NCI-H510A (cell line): Measurements from ENCODE around the gene CFAP73.
A peak's percentile ranks its signal among the peaks of the same experiment; 100 is the strongest.

Experiments
- DNase-seq: peaks from one replicate; lab custom pipeline; 2025; lab: John Stamatoyannopoulos, UW

Gene CFAP73

GRCh38 chr12:113142173-113142885 lies 7.2 kb upstream of the CFAP73 start:
- DNase-seq, result no peak

GRCh38 chr12:113142886-113143332 lies 6.6 kb upstream of the CFAP73 start:
- DNase-seq, result no peak

GRCh38 chr12:113143959-113144358 lies 5.6 kb upstream of the CFAP73 start:
- no peak for DNase-seq

- DNase-seq, result no peak
Observed at GRCh38 chr12:113144806-113145205, 4.7 kb upstream of the CFAP73 start.

- no peak for DNase-seq
Observed at GRCh38 chr12:113145720-113146551, 3.6 kb upstream of the CFAP73 start.

- DNase-seq, result no peak
Observed at GRCh38 chr12:113146999-113147398, 2.5 kb upstream of the CFAP73 start.

GRCh38 chr12:113151655-113152054 lies 2.1 kb downstream of the CFAP73 start:
- no peak for DNase-seq

- DNase-seq, result no peak
Observed at GRCh38 chr12:113152196-113152834, 2.8 kb downstream of the CFAP73 start.

- peak; percentile 79 for DNase-seq
Observed at GRCh38 chr12:113152835-113153814, 3.6 kb downstream of the CFAP73 start.

- peak; percentile 42 for DNase-seq
Observed at GRCh38 chr12:113154351-113154973, 4.9 kb downstream of the CFAP73 start.

- DNase-seq, result no peak
Observed at GRCh38 chr12:113155060-113155459, 5.5 kb downstream of the CFAP73 start.

GRCh38 chr12:113155646-113156045 lies 6.1 kb downstream of the CFAP73 start:
- DNase-seq, result no peak

- DNase-seq, result no peak
Observed at GRCh38 chr12:113157218-113157859, 7.8 kb downstream of the CFAP73 start.

- DNase-seq, result no peak
Observed at GRCh38 chr12:113158439-113159203, 9.1 kb downstream of the CFAP73 start.

- no peak for DNase-seq
Observed at GRCh38 chr12:113159937-113160336, 10.4 kb downstream of the CFAP73 start.

GRCh38 chr12:113161415-113162016 lies 12.0 kb downstream of the CFAP73 start:
- peak; percentile 93 for DNase-seq

GRCh38 chr12:113162102-113163029 lies 12.8 kb downstream of the CFAP73 start:
- DNase-seq, result no peak

GRCh38 chr12:113163030-113163360 lies 13.5 kb downstream of the CFAP73 start:
- no peak for DNase-seq
